PFSK-1 (cell line): Measurements from ENCODE around the gene FUBP3.

Source experiments
- TAF1 ChIP-seq: IDR thresholded peaks from 2 replicates; pipeline ENCODE4 v1.6.1; 2012; ENCODE audit warnings: low read length, control low read depth, borderline replicate concordance; ENCODE audit not compliant: insufficient read depth
- TF ChIP-seq, protein P1 (sequence below), 2 experiments: IDR thresholded peaks; 2 replicates each; pipeline versions ENCODE4 v1.6.1 to v1.8.0; 2011 to 2012; ENCODE audit warnings: low read depth in 2 of 2, low read length in 2 of 2, control low read depth in 1 of 2, inconsistent platforms in 1 of 2, mild to moderate bottlenecking in 1 of 2, moderate library complexity in 1 of 2; ENCODE audit not compliant: insufficient read depth in 1 of 2

DNA sequence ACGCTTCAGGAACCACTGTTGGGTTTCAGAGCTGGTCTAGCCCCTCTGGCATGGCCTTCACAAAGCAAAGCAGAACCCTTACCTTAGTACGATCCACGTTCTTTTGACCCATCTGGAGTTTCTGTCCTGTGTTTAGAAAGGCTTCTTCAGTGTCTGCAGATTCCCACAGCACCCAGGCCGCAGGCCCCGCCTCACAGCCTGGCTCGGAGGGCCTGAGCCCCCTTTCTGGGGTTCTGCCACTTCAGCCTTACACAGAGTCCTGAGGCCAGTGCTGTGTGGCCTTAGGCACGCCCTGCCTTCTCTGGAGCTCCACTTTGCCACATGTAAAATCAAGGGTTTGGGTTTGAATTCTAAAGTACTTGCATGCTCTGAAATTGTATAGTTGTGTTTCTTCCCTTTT lies 53.5 kb downstream of the FUBP3 start:
- TF ChIP-seq TAF1: no peak
- TF ChIP-seq, protein P1, sequence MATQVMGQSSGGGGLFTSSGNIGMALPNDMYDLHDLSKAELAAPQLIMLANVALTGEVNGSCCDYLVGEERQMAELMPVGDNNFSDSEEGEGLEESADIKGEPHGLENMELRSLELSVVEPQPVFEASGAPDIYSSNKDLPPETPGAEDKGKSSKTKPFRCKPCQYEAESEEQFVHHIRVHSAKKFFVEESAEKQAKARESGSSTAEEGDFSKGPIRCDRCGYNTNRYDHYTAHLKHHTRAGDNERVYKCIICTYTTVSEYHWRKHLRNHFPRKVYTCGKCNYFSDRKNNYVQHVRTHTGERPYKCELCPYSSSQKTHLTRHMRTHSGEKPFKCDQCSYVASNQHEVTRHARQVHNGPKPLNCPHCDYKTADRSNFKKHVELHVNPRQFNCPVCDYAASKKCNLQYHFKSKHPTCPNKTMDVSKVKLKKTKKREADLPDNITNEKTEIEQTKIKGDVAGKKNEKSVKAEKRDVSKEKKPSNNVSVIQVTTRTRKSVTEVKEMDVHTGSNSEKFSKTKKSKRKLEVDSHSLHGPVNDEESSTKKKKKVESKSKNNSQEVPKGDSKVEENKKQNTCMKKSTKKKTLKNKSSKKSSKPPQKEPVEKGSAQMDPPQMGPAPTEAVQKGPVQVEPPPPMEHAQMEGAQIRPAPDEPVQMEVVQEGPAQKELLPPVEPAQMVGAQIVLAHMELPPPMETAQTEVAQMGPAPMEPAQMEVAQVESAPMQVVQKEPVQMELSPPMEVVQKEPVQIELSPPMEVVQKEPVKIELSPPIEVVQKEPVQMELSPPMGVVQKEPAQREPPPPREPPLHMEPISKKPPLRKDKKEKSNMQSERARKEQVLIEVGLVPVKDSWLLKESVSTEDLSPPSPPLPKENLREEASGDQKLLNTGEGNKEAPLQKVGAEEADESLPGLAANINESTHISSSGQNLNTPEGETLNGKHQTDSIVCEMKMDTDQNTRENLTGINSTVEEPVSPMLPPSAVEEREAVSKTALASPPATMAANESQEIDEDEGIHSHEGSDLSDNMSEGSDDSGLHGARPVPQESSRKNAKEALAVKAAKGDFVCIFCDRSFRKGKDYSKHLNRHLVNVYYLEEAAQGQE (IDR thresholded peaks at IDR 0.05; ENCODE audit: insufficient read depth in 1 of 2, low read depth in 2 of 2, low read length in 2 of 2): no peak
